Neuronal stem cell (in vitro differentiated cells): Measurements from ENCODE around the gene PARP8.

Experiments used
- DNase-seq: peaks from one replicate; pipeline ENCODE4 v3.0.0-alpha.2; 2013; ENCODE audit warnings: low spot score
- H2AFZ ChIP-seq: one replicate; pipeline ENCODE4 v1.6.1; 2013; ENCODE audit warnings: mild to moderate bottlenecking, low read length, inconsistent platforms
- H2AK5ac ChIP-seq: 2 replicates; pipeline ENCODE4 v1.6.1; 2013; ENCODE audit warnings: low read depth, mild to moderate bottlenecking, inconsistent platforms, low read length, moderate library complexity, mixed read lengths
- H2BK120ac ChIP-seq: 2 replicates; pipeline ENCODE4 v1.6.1; 2013; ENCODE audit warnings: low read depth, mild to moderate bottlenecking, inconsistent platforms, low read length, moderate library complexity, mixed read lengths
- H2BK12ac ChIP-seq: one replicate; pipeline ENCODE4 v1.6.1; 2013; ENCODE audit warnings: low read length, inconsistent platforms
- H2BK15ac ChIP-seq: 2 replicates; pipeline ENCODE4 v1.6.1; 2013; ENCODE audit warnings: mild to moderate bottlenecking, low read length, inconsistent platforms, mixed read lengths
- H2BK5ac ChIP-seq: one replicate; pipeline ENCODE4 v1.6.1; 2013; ENCODE audit warnings: inconsistent platforms, mild to moderate bottlenecking, low read length, moderate library complexity
- H3K14ac ChIP-seq: one replicate; pipeline ENCODE4 v1.6.1; 2013; ENCODE audit warnings: low read length, inconsistent platforms
- H3K18ac ChIP-seq: 2 replicates; pipeline ENCODE4 v1.6.1; 2013; ENCODE audit warnings: low read length, inconsistent platforms
- H3K23ac ChIP-seq: 2 replicates; pipeline ENCODE4 v1.6.1; 2013; ENCODE audit warnings: low read depth, mild to moderate bottlenecking, mixed read lengths, low read length, inconsistent platforms; ENCODE audit not compliant: poor library complexity
- H3K27ac ChIP-seq: replicated peaks from 3 replicates; pipeline ENCODE4 v1.5.1; 2013; ENCODE audit warnings: low read length, inconsistent platforms
- H3K27me3 ChIP-seq, 3 experiments: 2 replicates each; pipeline ENCODE4 v1.6.1; 2013; ENCODE audit warnings: low read length in 3 of 3, mild to moderate bottlenecking in 2 of 3, inconsistent platforms in 1 of 3, low read depth in 1 of 3, mixed read lengths in 1 of 3, moderate library complexity in 1 of 3; ENCODE audit not compliant: control insufficient read depth in 3 of 3, insufficient read depth in 3 of 3
- H3K36me3 ChIP-seq, 2 donors: replicated peaks in 1 of 2; 2 replicates each; pipeline ENCODE4 v1.6.1; 2013; ENCODE audit warnings: low read length in 2 of 2; ENCODE audit not compliant: control insufficient read depth in 2 of 2, insufficient read depth in 2 of 2
- H3K4ac ChIP-seq: 2 replicates; pipeline ENCODE4 v1.6.1; 2013; ENCODE audit warnings: inconsistent platforms, mild to moderate bottlenecking, low read length, moderate library complexity
- H3K4me1 ChIP-seq, 2 donors: 1 replicate in 1 of 2; 2 replicates in 1 of 2; pipeline ENCODE4 v1.6.1; 2013; ENCODE audit warnings: low read length in 2 of 2, low read depth in 1 of 2; ENCODE audit not compliant: control insufficient read depth in 2 of 2, insufficient read depth in 1 of 2
- H3K4me2 ChIP-seq: one replicate; pipeline ENCODE4 v1.6.1; 2013; ENCODE audit warnings: mild to moderate bottlenecking, low read length, inconsistent platforms; ENCODE audit not compliant: insufficient read depth, poor library complexity, severe bottlenecking
- H3K4me3 ChIP-seq, 2 donors: 2 replicates each; pipeline ENCODE4 v1.5.1; 2013; ENCODE audit warnings: low read length in 2 of 2, mild to moderate bottlenecking in 2 of 2, inconsistent platforms in 1 of 2, moderate library complexity in 1 of 2
- H3K79me1 ChIP-seq: one replicate; pipeline ENCODE4 v1.6.1; 2013; ENCODE audit warnings: low read depth, mild to moderate bottlenecking, inconsistent platforms, low read length, moderate library complexity
- H3K9ac ChIP-seq: one replicate; pipeline ENCODE4 v1.6.1; 2013; ENCODE audit warnings: mild to moderate bottlenecking, low read depth, low read length, inconsistent platforms; ENCODE audit not compliant: poor library complexity
- H3K9me3 ChIP-seq, 2 donors: replicated peaks in 1 of 2; 2 replicates each; pipeline versions ENCODE3 to v1.6.1; 2013; ENCODE audit warnings: low read length in 2 of 2, mild to moderate bottlenecking in 2 of 2, inconsistent platforms in 1 of 2, low read depth in 1 of 2, mixed read lengths in 1 of 2, moderate library complexity in 1 of 2; ENCODE audit not compliant: control insufficient read depth in 2 of 2, insufficient read depth in 1 of 2
- H4K8ac ChIP-seq: one replicate; pipeline ENCODE4 v1.6.1; 2013; ENCODE audit warnings: low read depth, mild to moderate bottlenecking, inconsistent platforms, low read length, moderate library complexity
- H4K91ac ChIP-seq: one replicate; pipeline ENCODE4 v1.6.1; 2013; ENCODE audit warnings: low read length, low read depth, mild to moderate bottlenecking, inconsistent platforms; ENCODE audit not compliant: poor library complexity
- WGBS, 2 donors: extraction: QIAGEN DNeasy Blood & Tissue Kit; methylation state at CpG; one replicate each; pipeline ENCODE4 v1.1.7; 2013; ENCODE audit warnings: missing lambda C conversion rate in 2 of 2, mixed read lengths in 1 of 2; ENCODE audit not compliant: insufficient read length in 2 of 2, insufficient replicate concordance in 1 of 2; ENCODE audit errors: extremely low coverage in 2 of 2; 5-methylcytosine and 5-hydroxymethylcytosine counted together

Gene PARP8

DNA sequence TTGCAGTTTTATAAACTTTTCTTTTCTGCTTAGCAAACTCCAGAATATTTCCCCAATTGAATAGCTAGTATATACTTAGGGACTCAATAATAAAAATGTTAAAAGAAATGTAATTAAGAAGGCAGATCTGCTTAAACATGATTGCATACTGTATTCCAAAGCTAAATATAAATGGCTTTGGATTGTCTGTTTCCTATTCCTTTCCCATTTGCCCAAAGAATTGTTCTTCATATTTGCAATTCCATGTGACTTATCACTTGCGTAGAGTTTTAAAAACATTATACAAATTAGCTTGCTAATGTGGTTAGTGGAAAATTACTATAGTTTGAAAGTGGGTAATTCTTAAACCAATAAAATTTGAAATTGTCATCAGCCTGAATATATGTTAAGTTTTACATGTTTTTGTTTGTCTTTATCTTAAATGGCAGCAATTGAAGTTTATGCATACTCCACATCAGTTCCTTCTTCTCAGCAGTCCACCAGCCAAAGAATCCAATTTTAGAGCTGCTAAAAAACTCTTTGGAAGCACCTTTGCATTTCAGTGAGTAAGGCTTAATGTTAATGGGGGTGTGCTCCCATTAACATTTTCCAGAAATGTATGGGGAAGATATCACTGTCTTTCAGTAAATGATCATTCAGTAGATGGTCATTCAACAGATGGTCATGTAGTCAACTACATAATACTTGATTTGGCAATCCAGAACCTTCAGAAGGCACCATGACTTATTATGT is 161.2 kb downstream of the PARP8 start:
- Histone ChIP-seq H2AFZ (no peak overlapping the region), H3K4me1 (no peaks in the 10 kb centered on the region), H2AK5ac (no peak overlapping the region), H3K27me3 (no peaks in the 10 kb centered on the region), H3K27ac (no peak overlapping the region), H3K36me3 (peaks cover 0 to 52% of the 10 kb centered on the region in 2 donors), H3K4me3 (no peak overlapping the region), H2BK15ac (no peak overlapping the region), H3K9me3 (no peaks in the 10 kb centered on the region), H3K14ac (no peak overlapping the region), H3K23ac (no peak overlapping the region), H4K91ac (no peak overlapping the region), H3K4me2 (no peak overlapping the region), H3K9ac (no peak overlapping the region), H3K4ac (no peak overlapping the region), H2BK5ac (no peak overlapping the region), H4K8ac (no peak overlapping the region), H2BK12ac (no peak overlapping the region), H3K18ac (no peak overlapping the region), H2BK120ac (no peak overlapping the region), H3K79me1 (no peaks in the 10 kb centered on the region)
- no CpG with 5 or more reads among the region's 1 CpG for WGBS, 2 donors
- no peak for DNase-seq

DNA sequence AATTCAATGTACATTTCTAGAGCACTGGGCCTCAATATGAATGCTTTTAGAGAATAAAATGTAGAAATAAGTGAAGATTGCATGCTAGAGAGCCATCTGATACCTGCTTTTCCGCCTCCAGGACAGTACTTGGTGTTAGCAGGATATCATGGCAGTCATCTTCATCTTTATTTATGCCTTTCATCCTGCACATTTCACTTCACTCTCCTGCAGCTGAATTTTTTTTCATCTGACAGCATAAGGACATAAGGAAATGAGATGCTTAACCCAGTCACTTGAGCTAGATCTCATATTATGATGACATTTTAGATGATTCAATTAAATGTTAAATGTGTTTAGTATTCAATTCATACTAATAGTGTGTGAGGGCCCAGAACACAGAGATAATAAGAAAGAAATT is 162.6 kb downstream of the PARP8 start:
- Histone ChIP-seq H2AK5ac (no peak overlapping the region), H2BK15ac (no peak overlapping the region), H3K23ac (no peak overlapping the region), H3K4me1 (no peaks in the 10 kb centered on the region), H3K4ac (no peak overlapping the region), H2BK120ac (no peak overlapping the region), H3K79me1 (no peaks in the 10 kb centered on the region), H4K91ac (no peak overlapping the region), H3K4me3 (no peak overlapping the region), H3K9ac (no peak overlapping the region), H2AFZ (no peak overlapping the region), H3K14ac (no peak overlapping the region), H2BK12ac (no peak overlapping the region), H3K27ac (no peak overlapping the region), H3K18ac (no peak overlapping the region), H4K8ac (no peak overlapping the region), H3K9me3 (no peaks in the 10 kb centered on the region), H3K36me3 (peaks cover 0 to 61% of the 10 kb centered on the region in 2 donors), H2BK5ac (no peak overlapping the region), H3K27me3 (no peaks in the 10 kb centered on the region), H3K4me2 (no peak overlapping the region)
- DNase-seq: no peak
- no CpG with 5 or more reads among the region's 1 CpG for WGBS, 2 donors

DNA sequence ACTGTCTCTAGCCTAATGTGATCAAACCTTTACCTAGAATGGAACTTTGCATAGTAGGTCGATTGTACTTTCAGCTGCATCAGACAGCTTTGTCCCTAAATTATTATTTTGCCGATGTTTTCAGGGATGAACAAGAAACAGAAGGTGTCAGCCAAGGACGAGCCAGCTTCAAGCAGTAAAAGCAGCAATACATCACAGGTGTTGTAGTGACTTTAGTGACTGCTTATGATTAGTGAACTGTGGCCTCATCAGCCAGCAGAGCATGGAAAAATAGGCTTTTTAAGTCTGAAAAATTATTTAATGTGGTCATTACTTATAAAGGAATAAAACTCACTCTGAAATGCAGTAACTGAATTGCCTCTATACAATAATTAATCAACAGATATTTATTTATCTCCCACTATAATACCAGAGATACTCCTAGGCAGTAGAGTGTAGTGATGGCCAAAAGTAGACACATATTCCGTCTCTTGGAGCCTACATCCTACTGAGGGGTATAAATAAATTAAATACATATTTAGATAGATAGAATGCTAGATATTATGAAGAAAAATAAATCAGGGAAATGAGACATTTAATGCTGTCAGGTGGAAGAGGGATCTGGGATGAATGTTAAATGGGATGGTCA is 166.3 kb downstream of the PARP8 start:
- no peak overlapping the region for H3K4me2 ChIP-seq
- no peak overlapping the region for H2BK120ac ChIP-seq
- H4K8ac ChIP-seq: no peak overlapping the region
- H3K4me3 ChIP-seq: no peak overlapping the region
- no peak overlapping the region for H3K27ac ChIP-seq
- H3K9ac ChIP-seq: no peak overlapping the region
- WGBS, 2 donors: no CpG with 5 or more reads among the region's 4 CpGs
- H3K18ac ChIP-seq: no peak overlapping the region
- no peak overlapping the region for H3K14ac ChIP-seq
- H2BK15ac ChIP-seq: no peak overlapping the region
- DNase-seq: no peak
- no peak overlapping the region for H2BK5ac ChIP-seq
- H2BK12ac ChIP-seq: no peak overlapping the region
- H2AK5ac ChIP-seq: no peak overlapping the region
- no peaks in the 10 kb centered on the region for H3K79me1 ChIP-seq
- no peak overlapping the region for H3K23ac ChIP-seq
- peaks cover 2 to 3% of the 10 kb centered on the region in 2 donors for H3K4me1 ChIP-seq
- H4K91ac ChIP-seq: no peak overlapping the region
- H3K27me3 ChIP-seq: no peaks in the 10 kb centered on the region
- peaks cover 0 to 56% of the 10 kb centered on the region in 2 donors for H3K36me3 ChIP-seq
- H3K4ac ChIP-seq: no peak overlapping the region
- no peaks in the 10 kb centered on the region for H3K9me3 ChIP-seq
- no peak overlapping the region for H2AFZ ChIP-seq

DNA sequence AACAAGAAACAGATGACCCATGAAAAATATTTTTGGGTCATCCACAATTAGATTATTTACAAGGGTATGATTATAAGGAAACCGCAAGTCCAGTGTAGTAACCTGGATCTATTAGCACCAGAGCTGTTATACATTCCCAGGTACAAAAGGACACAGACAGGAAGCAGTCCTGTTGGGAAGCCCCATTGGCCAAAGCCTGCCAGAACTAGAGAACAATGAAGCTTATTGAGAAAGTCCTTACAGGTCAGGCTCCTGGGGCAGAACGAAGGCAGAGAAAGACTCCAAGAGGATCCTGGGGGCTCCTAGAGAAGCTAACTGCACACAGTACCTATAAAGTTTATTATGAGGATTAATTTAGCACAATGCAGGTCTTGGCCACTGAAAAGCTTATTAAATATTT is 169.9 kb downstream of the PARP8 start:
- Histone ChIP-seq H4K8ac (no peak overlapping the region), H3K14ac (no peak overlapping the region), H3K27ac (no peak overlapping the region), H2BK12ac (no peak overlapping the region), H3K36me3 (peaks cover 0 to 30% of the 10 kb centered on the region in 2 donors), H3K4me1 (peaks cover 2 to 3% of the 10 kb centered on the region in 2 donors), H3K4ac (no peak overlapping the region), H3K4me3 (no peak overlapping the region), H2BK120ac (no peak overlapping the region), H2BK15ac (no peak overlapping the region), H3K9ac (no peak overlapping the region), H3K4me2 (no peak overlapping the region), H4K91ac (no peak overlapping the region), H3K79me1 (no peaks in the 10 kb centered on the region), H2AK5ac (no peak overlapping the region), H3K27me3 (no peaks in the 10 kb centered on the region), H2BK5ac (no peak overlapping the region), H3K9me3 (no peaks in the 10 kb centered on the region), H3K18ac (no peak overlapping the region), H2AFZ (no peak overlapping the region), H3K23ac (no peak overlapping the region)
- no CpG with 5 or more reads among the region's 2 CpGs for WGBS, 2 donors
- DNase-seq: no peak
